NCI-H1930 (cell line): Measurements from ENCODE around the gene GALNT10.
A peak's percentile ranks its signal among the peaks of the same experiment; 100 is the strongest.

Experiments
- DNase-seq, 2 experiments: peaks; one replicate each; lab custom pipeline; 2025; lab: John Stamatoyannopoulos, UW

Gene GALNT10

DNA sequence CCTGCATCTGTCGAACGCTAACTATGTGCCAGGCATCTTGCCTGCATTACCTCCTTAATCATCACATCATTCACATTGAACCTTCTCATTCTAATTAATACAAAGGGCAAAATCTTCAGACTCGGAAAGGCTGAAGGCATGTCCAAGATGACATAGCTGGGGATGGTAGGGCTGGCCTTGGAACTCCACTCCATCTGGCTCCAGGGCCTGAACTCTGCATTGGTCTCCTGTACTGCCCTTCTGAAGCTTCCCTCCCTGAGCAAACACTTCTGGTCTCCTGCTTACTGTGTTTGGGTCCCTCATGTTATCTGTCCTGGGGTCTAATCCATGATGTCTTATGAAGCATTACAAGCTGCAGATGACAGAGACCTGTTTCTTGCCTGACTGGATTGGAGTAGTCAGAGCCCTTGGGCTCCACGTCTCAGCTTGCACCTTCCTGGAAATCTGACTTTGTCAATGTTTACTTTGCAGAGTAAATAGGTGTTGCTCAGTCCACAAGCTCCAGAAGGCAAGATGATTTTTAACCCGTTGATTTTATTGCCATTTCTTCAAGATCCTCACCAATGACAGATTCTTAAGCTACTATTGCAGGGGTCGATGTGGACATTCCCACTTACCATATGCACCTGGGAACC is 106.1 kb downstream of the GALNT10 start:
- DNase-seq = no peak

GRCh38 chr5:154298065-154298464 is 107.5 kb downstream of the GALNT10 start:
- no peak for DNase-seq

DNA sequence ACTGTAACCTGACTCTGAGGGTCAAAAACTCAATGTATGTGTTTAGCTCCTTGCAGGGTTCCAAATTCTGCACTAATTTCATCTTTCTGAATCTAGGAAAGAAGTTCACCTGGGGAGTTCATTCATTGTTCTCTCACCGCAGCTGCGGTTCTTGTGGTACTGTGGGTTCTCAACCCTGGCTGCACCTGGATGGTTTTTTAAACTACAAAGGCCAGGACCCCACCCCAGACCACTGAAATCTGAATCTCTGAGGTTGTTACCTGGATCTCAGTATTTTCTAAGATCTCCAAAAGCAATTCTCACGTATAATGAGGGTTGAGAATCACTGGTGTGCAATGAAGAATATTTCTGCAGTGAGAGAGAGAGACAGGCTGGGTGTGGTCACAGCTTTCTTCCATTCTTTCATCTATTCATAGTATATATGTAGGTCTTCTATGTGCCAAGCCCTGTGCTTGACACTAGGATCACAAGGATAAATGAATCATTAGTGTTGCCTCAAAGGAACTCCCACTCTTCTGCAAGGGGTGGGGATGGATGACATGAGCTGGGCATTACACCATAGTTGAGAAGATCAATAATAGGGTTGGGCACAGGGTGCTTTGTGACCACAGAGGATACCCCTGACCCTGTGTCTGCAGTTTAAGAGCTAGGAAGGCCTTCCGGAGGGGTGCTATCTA is 109.8 kb downstream of the GALNT10 start:
- DNase-seq = no peak

DNA sequence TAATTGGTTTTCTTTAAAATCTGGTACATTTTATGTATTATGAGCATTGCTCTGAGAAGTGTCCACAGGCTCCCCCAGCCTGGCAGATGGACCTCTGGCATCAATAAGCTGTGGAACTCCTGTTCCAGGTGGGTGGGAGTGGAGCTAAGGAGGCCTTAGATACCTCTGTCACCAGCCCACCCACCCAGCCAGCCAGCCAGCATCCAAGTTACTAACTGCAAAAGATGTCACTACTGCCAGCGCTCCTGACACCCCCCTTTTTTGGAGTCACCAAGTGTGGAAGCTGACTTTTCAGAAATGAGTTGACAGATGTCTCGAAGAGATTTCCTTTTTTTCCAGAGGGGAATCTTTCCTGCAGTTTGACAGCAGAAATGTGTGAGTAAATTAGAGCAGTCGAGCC is 111.2 kb downstream of the GALNT10 start:
- DNase-seq = no peak

DNA sequence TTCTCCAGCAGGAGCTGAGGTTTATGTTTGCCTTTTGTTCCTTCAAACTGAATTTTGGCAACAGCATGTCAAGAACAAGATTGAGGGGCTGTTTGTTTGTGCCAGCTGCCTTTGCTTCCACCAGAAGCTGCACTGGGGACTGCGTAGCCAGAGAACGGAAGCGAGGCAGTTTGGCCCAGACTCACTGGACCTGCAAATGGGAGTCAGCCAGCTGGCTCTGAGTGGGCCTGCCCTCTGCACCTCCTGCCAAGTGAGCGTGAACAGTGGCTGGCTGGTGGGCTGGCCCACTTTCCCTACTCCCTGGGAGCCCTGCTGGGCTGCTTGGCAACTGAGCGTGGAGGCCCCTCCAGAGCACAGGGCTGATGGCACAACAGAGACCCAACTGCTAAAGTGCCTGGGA is 111.6 kb downstream of the GALNT10 start:
- DNase-seq = no peak

GRCh38 chr5:154303133-154303532 is 112.6 kb downstream of the GALNT10 start:
- no peak for DNase-seq

DNA sequence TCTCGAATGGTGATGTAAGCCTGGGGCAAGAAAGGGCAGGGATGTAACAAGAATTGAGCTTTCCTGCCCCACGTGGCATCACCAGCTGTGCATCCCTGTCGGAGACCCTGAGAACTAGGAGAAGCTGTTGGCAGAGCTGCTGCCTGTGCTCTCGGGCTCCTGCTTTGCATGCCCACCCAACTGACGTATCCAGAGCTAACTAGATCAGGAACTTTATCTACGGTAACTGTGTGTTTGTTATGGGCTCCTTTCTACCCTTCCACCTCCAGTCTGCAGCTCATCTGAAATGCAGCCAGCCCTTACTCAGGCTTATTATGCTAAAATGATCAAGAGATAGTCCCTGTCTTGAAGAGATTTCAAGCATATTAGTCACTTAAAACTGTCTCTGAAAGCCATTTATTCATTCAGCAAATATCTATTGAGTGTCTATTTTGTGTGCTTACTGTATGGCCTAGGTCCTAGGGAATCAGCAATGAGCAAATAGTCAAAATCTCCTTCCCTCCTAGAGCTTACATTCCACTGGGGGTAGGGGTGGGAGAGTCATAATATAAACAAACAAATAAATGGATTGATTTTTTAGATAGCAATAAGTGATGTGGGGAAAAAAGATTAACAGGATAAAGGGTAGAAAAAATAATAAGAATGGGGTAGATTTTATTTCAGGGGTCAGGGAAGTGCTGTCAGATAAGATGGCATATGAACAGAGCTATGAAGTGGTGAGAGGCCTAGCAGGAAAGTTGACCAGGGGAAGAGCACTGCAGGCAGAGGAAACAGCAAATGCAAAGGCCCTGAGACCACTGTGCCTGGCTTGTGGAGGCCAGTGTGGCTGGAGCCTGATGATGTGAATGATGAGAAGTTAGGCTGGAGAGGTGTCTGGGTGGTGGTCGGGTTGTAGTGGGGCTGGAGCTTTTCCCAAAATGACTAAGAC is 118.2 kb downstream of the GALNT10 start:
- DNase-seq = peak in 1 of 2 experiments; percentile 7

DNA sequence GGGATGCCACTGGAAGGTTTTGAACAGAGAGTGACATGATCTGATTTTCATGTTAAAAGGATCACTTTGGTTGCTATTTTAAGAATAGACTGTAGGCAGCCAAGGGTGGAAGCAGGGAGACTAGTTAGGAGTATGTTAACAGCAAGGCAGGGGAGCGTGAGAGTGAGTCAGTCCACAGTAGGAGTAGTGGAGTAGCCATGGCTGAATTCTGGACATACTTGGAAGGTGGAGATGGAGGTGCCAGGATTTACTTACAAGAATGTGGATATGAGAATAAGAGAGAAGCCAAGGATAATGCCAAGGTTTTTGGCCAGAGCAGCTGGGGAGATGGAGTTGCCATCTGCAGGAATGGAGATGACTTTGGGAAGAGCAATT is 118.8 kb downstream of the GALNT10 start:
- DNase-seq = no peak

DNA sequence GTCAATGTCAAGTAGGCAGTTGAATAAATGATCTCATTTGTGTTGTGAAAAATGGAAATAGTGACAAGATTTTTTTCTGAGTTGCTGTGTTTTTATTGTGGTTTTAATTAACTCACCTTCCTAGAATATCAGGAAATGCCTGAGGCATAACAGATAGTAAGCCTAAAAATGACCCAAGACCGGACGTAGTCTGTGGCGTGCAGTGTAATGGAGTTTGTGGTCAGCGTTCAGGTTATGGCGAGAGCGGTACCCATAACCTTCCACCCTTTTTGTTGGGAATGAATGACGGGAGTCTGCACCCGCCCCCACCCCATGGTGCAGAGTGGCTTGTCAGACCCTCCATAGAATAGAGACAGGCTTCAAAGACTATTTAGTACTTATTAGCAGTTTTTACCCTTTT is 119.3 kb downstream of the GALNT10 start:
- no peak for DNase-seq

GRCh38 chr5:154311362-154311761 is 120.8 kb downstream of the GALNT10 start:
- DNase-seq = no peak

DNA sequence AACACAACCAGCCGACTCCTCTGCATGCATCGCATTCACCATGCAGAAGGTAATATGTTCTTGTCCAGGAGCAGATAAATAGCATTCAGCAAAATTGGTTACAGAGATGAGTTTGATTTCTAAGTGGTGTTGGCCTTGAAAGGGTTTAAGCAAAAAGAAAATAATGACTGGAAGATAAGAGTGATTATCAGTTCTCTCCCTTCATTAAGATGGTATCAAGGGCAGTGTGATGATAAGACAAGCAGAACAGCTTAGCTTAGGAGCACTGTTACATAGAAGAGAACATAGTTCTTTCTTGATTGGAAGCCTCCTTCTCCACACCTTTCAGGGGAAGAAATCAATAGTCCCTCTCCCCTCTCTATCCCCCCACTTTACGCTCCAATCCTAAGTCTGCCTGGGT is 121.5 kb downstream of the GALNT10 start:
- DNase-seq = no peak

- no peak for DNase-seq
These were observed 122.0 kb downstream of the GALNT10 start for GRCh38 chr5:154312576-154312975.

DNA sequence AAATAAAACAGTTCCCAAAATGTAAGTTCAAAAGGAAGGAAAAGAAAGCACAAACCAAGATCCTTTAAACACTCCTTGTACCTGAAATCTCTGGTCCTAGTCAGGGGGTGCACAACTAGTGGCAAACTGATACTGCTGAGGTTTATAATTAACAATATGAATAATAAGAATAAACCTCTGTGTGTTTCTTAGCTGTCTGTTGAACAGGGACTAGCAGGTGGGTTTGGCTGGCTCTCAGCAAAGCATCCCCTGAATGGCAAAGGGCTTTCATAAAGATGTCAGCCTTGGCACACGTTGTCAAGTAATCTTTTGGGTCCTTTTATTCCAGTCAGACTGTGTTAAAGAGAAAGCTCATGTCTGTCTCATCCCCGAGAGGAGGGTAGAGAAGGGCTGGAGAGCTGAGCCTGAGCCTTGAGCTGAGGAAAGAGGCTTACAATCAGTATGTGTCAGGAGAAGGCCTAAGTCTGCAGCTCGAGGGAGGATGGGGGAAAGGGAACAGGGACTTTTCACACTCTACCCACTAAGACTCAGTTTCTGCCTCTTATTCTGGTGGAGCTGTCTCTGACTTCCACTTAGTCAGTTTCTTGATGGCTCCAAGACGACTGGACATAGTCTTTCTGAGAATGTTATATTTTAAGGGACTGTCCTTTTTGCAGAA is 123.0 kb downstream of the GALNT10 start:
- DNase-seq = no peak

DNA sequence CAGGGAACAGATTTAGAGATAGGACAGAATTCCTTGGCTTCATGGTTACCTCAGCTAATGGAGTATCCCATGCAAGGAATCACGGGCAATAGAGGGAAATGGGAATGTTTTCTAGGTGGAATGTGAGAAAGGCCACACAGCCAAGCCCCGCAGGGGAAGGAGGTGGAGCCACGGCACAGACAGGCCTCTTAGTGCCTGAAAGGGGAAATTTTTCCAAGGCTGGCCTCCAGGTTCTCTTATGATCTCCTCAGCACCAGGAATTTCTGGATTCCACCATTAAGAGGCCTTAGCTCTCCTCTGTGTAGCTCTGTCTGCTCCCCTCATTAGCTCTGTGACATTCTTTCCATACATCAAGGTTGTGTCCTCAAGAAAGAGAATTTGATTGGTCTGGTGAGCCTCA is 124.7 kb downstream of the GALNT10 start:
- no peak for DNase-seq

DNA sequence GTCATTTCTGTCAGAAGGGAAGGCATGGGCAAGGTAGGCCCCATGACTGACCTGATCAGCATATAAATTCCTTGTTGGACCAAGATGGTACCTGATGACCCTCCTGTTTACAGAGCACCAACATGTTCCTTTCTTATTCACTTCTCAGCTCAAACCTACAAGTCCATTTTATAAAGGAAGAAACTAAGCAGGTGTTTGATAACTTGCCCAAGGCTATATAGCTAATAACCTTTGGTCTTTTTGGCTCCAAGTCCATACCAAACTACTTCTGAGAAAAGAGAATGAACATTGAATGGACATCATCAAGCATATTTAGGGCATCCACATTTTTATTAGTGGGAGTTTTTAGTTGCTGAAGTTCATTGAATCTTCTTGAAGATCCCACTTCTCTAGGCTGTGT is 125.2 kb downstream of the GALNT10 start:
- no peak for DNase-seq

- no peak for DNase-seq
These were observed 125.8 kb downstream of the GALNT10 start for GRCh38 chr5:154316223-154316935.

- no peak for DNase-seq
These were observed 127.4 kb downstream of the GALNT10 start for GRCh38 chr5:154317916-154318315.

- DNase-seq = no peak
These were observed 128.2 kb downstream of the GALNT10 start for GRCh38 chr5:154318691-154319090.

- no peak for DNase-seq
These were observed 129.2 kb downstream of the GALNT10 start for GRCh38 chr5:154319736-154320135.

DNA sequence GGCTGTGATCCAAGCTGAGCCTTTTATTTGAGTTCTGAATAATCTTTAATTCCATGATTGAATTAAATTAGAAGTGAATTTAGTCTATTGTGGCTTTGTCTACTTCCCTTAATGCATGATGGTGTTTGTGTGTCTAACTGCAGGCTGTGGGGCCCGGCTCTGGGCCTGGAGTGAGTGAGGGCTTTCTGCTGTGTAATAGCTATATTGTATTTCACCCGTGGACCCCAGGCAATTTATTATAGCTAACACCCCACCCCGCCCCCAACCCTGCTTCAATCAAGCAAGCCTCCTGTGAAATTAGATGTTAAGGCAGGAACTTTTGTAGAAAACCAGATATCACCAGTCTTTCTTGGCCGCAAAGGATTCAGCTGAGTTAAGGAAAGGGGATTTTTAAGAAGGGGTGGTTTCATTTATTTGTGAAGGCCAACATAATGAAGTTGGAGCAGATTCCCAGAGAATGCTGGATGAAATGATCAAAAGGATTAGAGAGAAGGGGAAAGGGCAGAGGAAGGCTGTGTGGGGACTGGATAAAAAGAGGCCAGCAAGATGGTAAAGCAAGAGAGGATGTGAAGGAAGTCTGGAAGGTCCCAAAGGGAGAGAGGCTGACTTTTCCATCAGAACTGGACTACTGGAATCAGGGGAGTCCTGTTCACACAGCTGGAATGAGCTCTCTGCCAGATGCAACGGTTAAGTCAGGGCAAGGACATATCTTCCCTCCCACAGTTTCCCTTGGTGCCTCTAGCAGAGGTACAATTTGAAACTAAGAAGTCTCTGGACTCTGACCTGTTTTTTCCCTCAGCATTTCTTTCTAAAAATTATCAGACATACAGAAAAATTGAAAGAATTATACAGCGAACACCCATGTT is 129.9 kb downstream of the GALNT10 start:
- DNase-seq = no peak

GRCh38 chr5:154321546-154321945 is 131.0 kb downstream of the GALNT10 start:
- DNase-seq = no peak
